HCT116 (cell line): ENCODE results near the gene WNT5B. TPM values are rescaled to one million over a fixed set of nuclear protein-coding genes. Genes with fewer than 3 reads are reported as not detected.

ENCODE experiments used
- ATAC-seq: fragments of 200-7000 bp; cut with Tn5 transposase; 2 replicates; pipeline ENCODE4 v1.9.1; 2020; ENCODE audit warnings: mild to moderate bottlenecking, moderate library complexity
- BruUV-seq: library from RNA; stranded (reverse); fragments of 400-500 nt; replicated peaks from 2 replicates; lab custom pipeline; 2021; lab: Mats Ljungman, UMichigan
- CTCF ChIA-PET: fragments of 300-600 bp; sonication (Branson Sonifier 250); formaldehyde crosslinking; loops from one replicate; lab custom pipeline; 2021; ENCODE audit warnings: antibody characterized with exemption; lab: Charles Lee
- POLR2A ChIA-PET: fragments of 300-600, 350-600 bp; sonication (Branson Sonifier 250); formaldehyde crosslinking; loops from one replicate; lab custom pipeline; 2021; ENCODE audit warnings: antibody characterized with exemption; lab: Charles Lee
- RAD21 ChIA-PET, 2 experiments: fragments of 300-600 bp; sonication (Branson Sonifier 250); formaldehyde crosslinking; loops; one replicate each; lab custom pipeline; 2023; ENCODE audit warnings: low total read pairs in 2 of 2; ENCODE audit not compliant: uncharacterized antibody in 2 of 2, unreplicated experiment in 2 of 2, low non-redundant PET in 1 of 2; lab: Charles Lee
- DNase-seq: peaks from one replicate; pipeline ENCODE4 v3.0.0-alpha.2; 2010; ENCODE audit warnings: low read depth, low spot score
- H2AFZ ChIP-seq: fragments of 200-600 bp; shearing (Covaris generic), sonication (generic); 2 replicates; pipeline ENCODE4 v1.6.1; 2017; ENCODE audit warnings: low read depth, mixed run types, mixed read lengths, antibody characterized with exemption, low read length; ENCODE audit not compliant: poor library complexity, severe bottlenecking
- H3K27ac ChIP-seq: 2 replicates; pipeline ENCODE4 v1.5.1; 2012; ENCODE audit warnings: low read depth, low read length
- H3K27me3 ChIP-seq: fragments of 200-600 bp; sonication (generic); 2 replicates; pipeline ENCODE4 v1.6.1; 2016; ENCODE audit warnings: mixed run types, low read length, mixed read lengths; ENCODE audit not compliant: insufficient read depth
- H3K36me3 ChIP-seq, 2 experiments: fragments of 200-500 bp in 1 of 2; fragments of 200-600 bp in 1 of 2; sonication (Bioruptor generic) in 1 of 2; sonication (generic) in 1 of 2; 2 replicates each; pipeline versions ENCODE4 v1.5.1 to v1.6.1; 2014 to 2016; ENCODE audit warnings: low read length in 2 of 2, inconsistent platforms in 1 of 2, mixed read lengths in 1 of 2, mixed run types in 1 of 2; ENCODE audit not compliant: insufficient read depth in 2 of 2, control insufficient read depth in 1 of 2
- H3K4me1 ChIP-seq, 2 experiments: fragments of 200-600 bp in 1 of 2; sonication (generic) in 1 of 2; 2 replicates each; pipeline versions ENCODE4 v1.5.1 to v1.6.1; 2012 to 2017; ENCODE audit warnings: low read length in 2 of 2, inconsistent platforms in 1 of 2, mild to moderate bottlenecking in 1 of 2, mixed read lengths in 1 of 2, mixed run types in 1 of 2, moderate library complexity in 1 of 2; ENCODE audit not compliant: insufficient read depth in 2 of 2, control insufficient read depth in 1 of 2
- H3K4me2 ChIP-seq: fragments of 200-600 bp; sonication (generic); 2 replicates; pipeline ENCODE4 v1.6.1; 2017; ENCODE audit warnings: mixed run types, low read length, mixed read lengths
- H3K4me3 ChIP-seq, 2 experiments: fragments of 200-600 bp in 1 of 2; sonication (generic) in 1 of 2; replicated peaks in 1 of 2; 2 replicates each; pipeline ENCODE4 v1.5.1; 2011 to 2016; ENCODE audit warnings: low read length in 2 of 2, control low read depth in 1 of 2, low read depth in 1 of 2, mild to moderate bottlenecking in 1 of 2, mixed read lengths in 1 of 2, mixed run types in 1 of 2
- H3K79me2 ChIP-seq: fragments of 200-600 bp; sonication (generic); 2 replicates; pipeline ENCODE4 v1.6.1; 2017; ENCODE audit warnings: mild to moderate bottlenecking, mixed run types, low read length, moderate library complexity, mixed read lengths; ENCODE audit not compliant: insufficient read depth
- H3K9ac ChIP-seq: fragments of 200-600 bp; sonication (generic); 2 replicates; pipeline ENCODE4 v1.6.1; 2016; ENCODE audit warnings: low read length, mixed read lengths
- H3K9me2 ChIP-seq: fragments of 200-600 bp; sonication (generic), shearing (Covaris generic); 2 replicates; pipeline ENCODE4 v1.6.1; 2017; ENCODE audit warnings: mixed run types, mild to moderate bottlenecking, moderate library complexity; ENCODE audit not compliant: insufficient read depth
- H3K9me3 ChIP-seq, 2 experiments: fragments of 200-500 bp in 1 of 2; fragments of 200-600 bp in 1 of 2; sonication (Bioruptor generic) in 1 of 2; sonication (generic) in 1 of 2; 2 replicates each; pipeline ENCODE4 v1.6.1; 2014 to 2017; ENCODE audit warnings: low read length in 2 of 2, mixed read lengths in 2 of 2, inconsistent platforms in 1 of 2, low read depth in 1 of 2, mild to moderate bottlenecking in 1 of 2, mixed run types in 1 of 2, moderate library complexity in 1 of 2; ENCODE audit not compliant: control insufficient read depth in 1 of 2, insufficient read depth in 1 of 2
- H4K20me1 ChIP-seq: fragments of 200-600 bp; sonication (generic), shearing (Covaris generic); 2 replicates; pipeline ENCODE4 v1.6.1; 2017; ENCODE audit warnings: mixed run types, mild to moderate bottlenecking, moderate library complexity; ENCODE audit not compliant: insufficient read depth
- CBX3 ChIP-seq: IDR thresholded peaks from 2 replicates; pipeline ENCODE4 v1.6.1; 2012; ENCODE audit warnings: low read depth
- CEBPB ChIP-seq: IDR thresholded peaks from 2 replicates; pipeline ENCODE4 v1.6.1; 2012; ENCODE audit warnings: low read depth
- EGR1 ChIP-seq: IDR thresholded peaks from 2 replicates; pipeline ENCODE4 v1.6.1; 2012; ENCODE audit warnings: low read depth
- ELF1 ChIP-seq: IDR thresholded peaks from 2 replicates; pipeline ENCODE4 v1.6.1; 2012; ENCODE audit warnings: low read depth, borderline replicate concordance
- EZH2phosphoT487 ChIP-seq: fragments of 200-600 bp; IDR thresholded peaks from 2 replicates; pipeline ENCODE4 v1.6.1; 2018; ENCODE audit warnings: antibody characterized with exemption, borderline replicate concordance
- POLR2A ChIP-seq: IDR thresholded peaks from 2 replicates; pipeline ENCODE4 v1.7.0; 2011; ENCODE audit warnings: borderline replicate concordance; ENCODE audit not compliant: insufficient read depth, insufficient read length; ENCODE audit errors: extremely low read depth
- POLR2AphosphoS5 ChIP-seq: IDR thresholded peaks from 2 replicates; pipeline ENCODE4 v1.6.1; 2011; ENCODE audit warnings: mild to moderate bottlenecking, low read depth, low read length, moderate library complexity
- SIN3A ChIP-seq: IDR thresholded peaks from 2 replicates; pipeline ENCODE4 v1.6.1; 2012; ENCODE audit warnings: low read depth
- SP1 ChIP-seq: IDR thresholded peaks from 2 replicates; pipeline ENCODE4 v1.6.1; 2012; ENCODE audit warnings: low read depth
- SRF ChIP-seq: IDR thresholded peaks from 2 replicates; pipeline ENCODE4 v1.6.1; 2012; ENCODE audit warnings: low read depth
- TCF7L2 ChIP-seq: IDR thresholded peaks from 2 replicates; pipeline ENCODE4 v1.7.0; 2011; ENCODE audit warnings: borderline replicate concordance, inconsistent platforms; ENCODE audit not compliant: insufficient read depth, insufficient read length; ENCODE audit errors: extremely low read depth
- ZFX ChIP-seq: fragments of 450-650 bp; IDR thresholded peaks from 2 replicates; pipeline ENCODE4 v1.6.1; 2017
- ZNF274 ChIP-seq: fragments of 200-500 bp; sonication (Bioruptor generic); IDR thresholded peaks from 2 replicates; pipeline ENCODE4 v1.6.1; 2014; ENCODE audit warnings: mild to moderate bottlenecking, low read depth, low read length, inconsistent platforms
- intact Hi-C: fragments of 100-400 bp; cut with micrococcal nuclease; formaldehyde crosslinking; loops from 2 replicates; pipeline ENCODE4 v1.10.0; 2022
- total RNA-seq: library from RNA; stranded (reverse); gene quantifications from one replicate; pipeline ENCODE4 v1.2.1, GENCODE V29; 2021; ENCODE audit not compliant: unreplicated experiment
- TF ChIP-seq, protein P1 (sequence below): IDR thresholded peaks from 2 replicates; pipeline ENCODE4 v1.6.1; 2012
- TF ChIP-seq, protein P2 (sequence below): IDR thresholded peaks from 2 replicates; pipeline ENCODE4 v1.6.1; 2012
- TF ChIP-seq, protein P3 (sequence below): IDR thresholded peaks from 2 replicates; pipeline ENCODE4 v1.6.1; 2012; ENCODE audit warnings: low read depth

Gene WNT5B
- total RNA-seq, 1 experiment from 2014 or later = 0.52 TPM

DNA sequence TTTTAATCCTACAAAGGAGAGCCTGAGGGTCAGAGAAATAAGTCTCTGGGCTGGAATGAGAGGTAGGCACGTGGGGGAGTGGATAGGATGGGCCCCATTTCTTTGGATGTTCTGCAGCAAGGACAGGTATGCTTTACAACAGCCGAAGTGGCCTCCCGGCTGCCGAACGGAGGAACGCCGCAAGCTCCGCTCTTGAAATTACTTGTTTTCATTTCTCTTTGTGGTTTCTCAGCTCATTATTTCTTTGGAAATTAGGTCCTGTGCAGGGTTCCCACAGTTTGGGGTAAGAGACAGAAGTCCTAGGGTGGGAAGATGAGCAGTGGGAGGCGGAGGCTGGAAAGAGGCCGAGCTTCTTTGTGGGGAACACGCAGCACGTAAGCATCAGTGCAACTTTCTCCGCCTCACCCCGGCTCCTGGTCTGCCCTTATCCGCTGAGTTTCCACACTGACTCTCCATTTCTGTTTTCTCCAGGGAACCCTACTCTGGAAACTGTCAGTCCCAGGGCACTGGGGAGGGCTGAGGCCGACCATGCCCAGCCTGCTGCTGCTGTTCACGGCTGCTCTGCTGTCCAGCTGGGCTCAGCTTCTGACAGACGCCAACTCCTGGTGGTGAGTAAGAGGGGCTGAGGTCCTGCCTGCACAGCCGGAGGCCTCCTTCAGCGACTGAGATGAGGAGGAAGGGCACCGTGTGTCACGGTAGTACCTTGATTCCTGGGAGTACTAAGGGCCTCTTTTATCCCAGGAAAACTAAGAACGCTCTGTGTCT is 2.0 kb downstream of the WNT5B start:
- ATAC-seq (no peak), DNase-seq (no peak)
- H3K4me3 ChIP-seq = peak overlapping the region in 1 of 2 experiments; percentile 59; a peak in 2 of 4 replicates
- no TSS peak for BruUV-seq
- H3K36me3 ChIP-seq = no peaks in the 10 kb centered on the region
- H3K9me2 ChIP-seq = no peaks in the 10 kb centered on the region
- H2AFZ ChIP-seq = peak overlapping the region; percentile 49
- H3K4me1 ChIP-seq = peaks cover 3 to 22% of the 10 kb centered on the region in 2 experiments; a peak in 3 of 4 replicates
- intact Hi-C loops = loop anchor here (1.0 to 10.0 kb wide), 2 partner anchors 309 to 954 kb away; no protein-coding TSS in a partner anchor
- RAD21 ChIA-PET = no interaction called here
- TF ChIP-seq, protein P1, sequence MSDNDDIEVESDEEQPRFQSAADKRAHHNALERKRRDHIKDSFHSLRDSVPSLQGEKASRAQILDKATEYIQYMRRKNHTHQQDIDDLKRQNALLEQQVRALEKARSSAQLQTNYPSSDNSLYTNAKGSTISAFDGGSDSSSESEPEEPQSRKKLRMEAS = no peak
- TF ChIP-seq ZFX (no peak), TCF7L2 (no peak), POLR2A (no peak), SP1 (no peak), CEBPB (no peak), CBX3 (no peak), POLR2AphosphoS5 (no peak), EGR1 (no peak)
- no peaks in the 10 kb centered on the region for H3K9me3 ChIP-seq
- CTCF ChIA-PET = interaction anchor here (1.1 to 2.3 kb wide), 2 partner anchors 160 to 513 kb away, joined by 5 to 14 read pairs; no protein-coding TSS in a partner anchor
- no peak overlapping the region for H3K9ac ChIP-seq
- H3K4me2 ChIP-seq = peak overlapping the region; percentile 96
- H3K27me3 ChIP-seq = 0 out of 2 replicates have a peak, but pooled peaks cover 6% of the 10 kb centered on the region
- H4K20me1 ChIP-seq = no peaks in the 10 kb centered on the region
- POLR2A ChIA-PET = no interaction called here
- no peaks in the 10 kb centered on the region for H3K79me2 ChIP-seq
- H3K27ac ChIP-seq = no peak overlapping the region

DNA sequence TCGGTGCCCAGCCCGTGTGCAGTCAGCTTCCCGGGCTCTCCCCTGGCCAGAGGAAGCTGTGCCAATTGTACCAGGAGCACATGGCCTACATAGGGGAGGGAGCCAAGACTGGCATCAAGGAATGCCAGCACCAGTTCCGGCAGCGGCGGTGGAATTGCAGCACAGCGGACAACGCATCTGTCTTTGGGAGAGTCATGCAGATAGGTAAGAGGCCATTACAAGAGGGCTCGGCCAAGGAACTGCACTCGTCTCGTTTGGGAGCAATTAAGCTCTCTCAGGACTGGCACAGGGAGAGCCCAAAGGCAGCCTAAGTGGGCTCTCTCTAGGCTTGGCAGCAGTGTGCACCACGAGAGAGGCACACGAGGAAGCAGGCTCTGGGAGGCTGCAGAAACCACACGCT is 3.7 kb downstream of the WNT5B start:
- Histone ChIP-seq H3K4me1 (peaks cover 3 to 22% of the 10 kb centered on the region in 2 experiments; a peak in 3 of 4 replicates), H3K9me3 (no peaks in the 10 kb centered on the region), H3K9ac (no peak overlapping the region), H3K27ac (no peak overlapping the region), H3K9me2 (no peaks in the 10 kb centered on the region), H3K79me2 (no peaks in the 10 kb centered on the region), H2AFZ (no peak overlapping the region), H3K4me2 (no peak overlapping the region), H3K27me3 (0 out of 2 replicates have a peak, but pooled peaks cover 6% of the 10 kb centered on the region), H4K20me1 (no peaks in the 10 kb centered on the region), H3K36me3 (no peaks in the 10 kb centered on the region), H3K4me3 (no peak overlapping the region)
- ATAC-seq (no peak), DNase-seq (no peak)
- intact Hi-C loops = loop anchor here (10.0 kb wide), 1 partner anchor 952 kb away; no protein-coding TSS in a partner anchor
- POLR2A ChIA-PET = no interaction called here
- no TSS peak for BruUV-seq
- RAD21 ChIA-PET = no interaction called here
- CTCF ChIA-PET = interaction anchor here (0.6 to 1.3 kb wide), 3 partner anchors 25 to 308 kb away, joined by 3 to 8 read pairs (median 4); no protein-coding TSS in a partner anchor
- TF ChIP-seq ELF1 = no peak
- TF ChIP-seq SIN3A = no peak
- no peak for TF ChIP-seq SRF
- TF ChIP-seq TCF7L2 = no peak
- TF ChIP-seq EZH2phosphoT487 = no peak
- TF ChIP-seq, protein P2, sequence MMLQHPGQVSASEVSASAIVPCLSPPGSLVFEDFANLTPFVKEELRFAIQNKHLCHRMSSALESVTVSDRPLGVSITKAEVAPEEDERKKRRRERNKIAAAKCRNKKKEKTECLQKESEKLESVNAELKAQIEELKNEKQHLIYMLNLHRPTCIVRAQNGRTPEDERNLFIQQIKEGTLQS = no peak
- TF ChIP-seq, protein P1 = no peak
- TF ChIP-seq, protein P3, sequence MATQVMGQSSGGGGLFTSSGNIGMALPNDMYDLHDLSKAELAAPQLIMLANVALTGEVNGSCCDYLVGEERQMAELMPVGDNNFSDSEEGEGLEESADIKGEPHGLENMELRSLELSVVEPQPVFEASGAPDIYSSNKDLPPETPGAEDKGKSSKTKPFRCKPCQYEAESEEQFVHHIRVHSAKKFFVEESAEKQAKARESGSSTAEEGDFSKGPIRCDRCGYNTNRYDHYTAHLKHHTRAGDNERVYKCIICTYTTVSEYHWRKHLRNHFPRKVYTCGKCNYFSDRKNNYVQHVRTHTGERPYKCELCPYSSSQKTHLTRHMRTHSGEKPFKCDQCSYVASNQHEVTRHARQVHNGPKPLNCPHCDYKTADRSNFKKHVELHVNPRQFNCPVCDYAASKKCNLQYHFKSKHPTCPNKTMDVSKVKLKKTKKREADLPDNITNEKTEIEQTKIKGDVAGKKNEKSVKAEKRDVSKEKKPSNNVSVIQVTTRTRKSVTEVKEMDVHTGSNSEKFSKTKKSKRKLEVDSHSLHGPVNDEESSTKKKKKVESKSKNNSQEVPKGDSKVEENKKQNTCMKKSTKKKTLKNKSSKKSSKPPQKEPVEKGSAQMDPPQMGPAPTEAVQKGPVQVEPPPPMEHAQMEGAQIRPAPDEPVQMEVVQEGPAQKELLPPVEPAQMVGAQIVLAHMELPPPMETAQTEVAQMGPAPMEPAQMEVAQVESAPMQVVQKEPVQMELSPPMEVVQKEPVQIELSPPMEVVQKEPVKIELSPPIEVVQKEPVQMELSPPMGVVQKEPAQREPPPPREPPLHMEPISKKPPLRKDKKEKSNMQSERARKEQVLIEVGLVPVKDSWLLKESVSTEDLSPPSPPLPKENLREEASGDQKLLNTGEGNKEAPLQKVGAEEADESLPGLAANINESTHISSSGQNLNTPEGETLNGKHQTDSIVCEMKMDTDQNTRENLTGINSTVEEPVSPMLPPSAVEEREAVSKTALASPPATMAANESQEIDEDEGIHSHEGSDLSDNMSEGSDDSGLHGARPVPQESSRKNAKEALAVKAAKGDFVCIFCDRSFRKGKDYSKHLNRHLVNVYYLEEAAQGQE = no peak
- no peak for TF ChIP-seq ZNF274
